H1 (cell line): ENCODE data around the gene ADRM1.

ENCODE experiments used
- CHD2 ChIP-seq: IDR thresholded peaks from 2 replicates; pipeline ENCODE4 v1.6.1; 2012; ENCODE audit warnings: low read length, improper control_type of control experiment
- CREB1 ChIP-seq: IDR thresholded peaks from 2 replicates; pipeline ENCODE4 v1.6.1; 2012; ENCODE audit warnings: inconsistent platforms
- EP300 ChIP-seq, 2 experiments: IDR thresholded peaks; 1 replicate in 1 of 2; 2 replicates in 1 of 2; pipeline ENCODE4 v1.6.1; 2011 to 2012; ENCODE audit warnings: low read depth in 2 of 2, low read length in 2 of 2, mild to moderate bottlenecking in 2 of 2, borderline replicate concordance in 1 of 2, inconsistent platforms in 1 of 2, moderate library complexity in 1 of 2
- EZH2 ChIP-seq: fragments of 200-600 bp; sonication (generic); IDR thresholded peaks from 2 replicates; pipeline ENCODE4 v1.7.1; 2012; ENCODE audit warnings: low read depth, mild to moderate bottlenecking, moderate library complexity, low read length, inconsistent platforms; ENCODE audit not compliant: severe bottlenecking
- JUND ChIP-seq: IDR thresholded peaks from 2 replicates; pipeline ENCODE4 v1.6.1; 2011; ENCODE audit warnings: mild to moderate bottlenecking, improper control_type of control experiment, low read length
- POLR2AphosphoS5 ChIP-seq: IDR thresholded peaks from 2 replicates; pipeline ENCODE4 v1.6.1; 2011; ENCODE audit warnings: low read depth, low read length
- SP1 ChIP-seq: IDR thresholded peaks from 2 replicates; pipeline ENCODE4 v1.6.1; 2011; ENCODE audit warnings: low read depth, low read length
- TAF7 ChIP-seq: optimal IDR thresholded peaks from 2 replicates; pipeline ENCODE3; 2011; ENCODE audit warnings: low read depth, mild to moderate bottlenecking, inconsistent platforms, low read length, moderate library complexity, borderline replicate concordance
- TF ChIP-seq, protein P1 (sequence below): fragments of 300-600 bp; sonication (generic); IDR thresholded peaks from 2 replicates; pipeline ENCODE4 v1.7.1; 2012; ENCODE audit warnings: low read length, moderate library complexity, mild to moderate bottlenecking, inconsistent platforms; ENCODE audit not compliant: insufficient replicate concordance
- TF ChIP-seq, protein P2 (sequence below), 3 experiments: IDR thresholded peaks; 1 replicate in 2 of 3; 2 replicates in 1 of 3; pipeline versions ENCODE4 v1.5.1 to v1.6.1; 2011; ENCODE audit warnings: low read length in 3 of 3, mild to moderate bottlenecking in 3 of 3, inconsistent platforms in 2 of 3, low read depth in 1 of 3, moderate library complexity in 1 of 3; ENCODE audit not compliant: insufficient read depth in 1 of 3; ENCODE audit errors: control extremely low read depth in 1 of 3

GRCh38 chr20:62281161-62281933 is 21.4 kb upstream of the ADRM1 start:
- TF ChIP-seq, protein P1, sequence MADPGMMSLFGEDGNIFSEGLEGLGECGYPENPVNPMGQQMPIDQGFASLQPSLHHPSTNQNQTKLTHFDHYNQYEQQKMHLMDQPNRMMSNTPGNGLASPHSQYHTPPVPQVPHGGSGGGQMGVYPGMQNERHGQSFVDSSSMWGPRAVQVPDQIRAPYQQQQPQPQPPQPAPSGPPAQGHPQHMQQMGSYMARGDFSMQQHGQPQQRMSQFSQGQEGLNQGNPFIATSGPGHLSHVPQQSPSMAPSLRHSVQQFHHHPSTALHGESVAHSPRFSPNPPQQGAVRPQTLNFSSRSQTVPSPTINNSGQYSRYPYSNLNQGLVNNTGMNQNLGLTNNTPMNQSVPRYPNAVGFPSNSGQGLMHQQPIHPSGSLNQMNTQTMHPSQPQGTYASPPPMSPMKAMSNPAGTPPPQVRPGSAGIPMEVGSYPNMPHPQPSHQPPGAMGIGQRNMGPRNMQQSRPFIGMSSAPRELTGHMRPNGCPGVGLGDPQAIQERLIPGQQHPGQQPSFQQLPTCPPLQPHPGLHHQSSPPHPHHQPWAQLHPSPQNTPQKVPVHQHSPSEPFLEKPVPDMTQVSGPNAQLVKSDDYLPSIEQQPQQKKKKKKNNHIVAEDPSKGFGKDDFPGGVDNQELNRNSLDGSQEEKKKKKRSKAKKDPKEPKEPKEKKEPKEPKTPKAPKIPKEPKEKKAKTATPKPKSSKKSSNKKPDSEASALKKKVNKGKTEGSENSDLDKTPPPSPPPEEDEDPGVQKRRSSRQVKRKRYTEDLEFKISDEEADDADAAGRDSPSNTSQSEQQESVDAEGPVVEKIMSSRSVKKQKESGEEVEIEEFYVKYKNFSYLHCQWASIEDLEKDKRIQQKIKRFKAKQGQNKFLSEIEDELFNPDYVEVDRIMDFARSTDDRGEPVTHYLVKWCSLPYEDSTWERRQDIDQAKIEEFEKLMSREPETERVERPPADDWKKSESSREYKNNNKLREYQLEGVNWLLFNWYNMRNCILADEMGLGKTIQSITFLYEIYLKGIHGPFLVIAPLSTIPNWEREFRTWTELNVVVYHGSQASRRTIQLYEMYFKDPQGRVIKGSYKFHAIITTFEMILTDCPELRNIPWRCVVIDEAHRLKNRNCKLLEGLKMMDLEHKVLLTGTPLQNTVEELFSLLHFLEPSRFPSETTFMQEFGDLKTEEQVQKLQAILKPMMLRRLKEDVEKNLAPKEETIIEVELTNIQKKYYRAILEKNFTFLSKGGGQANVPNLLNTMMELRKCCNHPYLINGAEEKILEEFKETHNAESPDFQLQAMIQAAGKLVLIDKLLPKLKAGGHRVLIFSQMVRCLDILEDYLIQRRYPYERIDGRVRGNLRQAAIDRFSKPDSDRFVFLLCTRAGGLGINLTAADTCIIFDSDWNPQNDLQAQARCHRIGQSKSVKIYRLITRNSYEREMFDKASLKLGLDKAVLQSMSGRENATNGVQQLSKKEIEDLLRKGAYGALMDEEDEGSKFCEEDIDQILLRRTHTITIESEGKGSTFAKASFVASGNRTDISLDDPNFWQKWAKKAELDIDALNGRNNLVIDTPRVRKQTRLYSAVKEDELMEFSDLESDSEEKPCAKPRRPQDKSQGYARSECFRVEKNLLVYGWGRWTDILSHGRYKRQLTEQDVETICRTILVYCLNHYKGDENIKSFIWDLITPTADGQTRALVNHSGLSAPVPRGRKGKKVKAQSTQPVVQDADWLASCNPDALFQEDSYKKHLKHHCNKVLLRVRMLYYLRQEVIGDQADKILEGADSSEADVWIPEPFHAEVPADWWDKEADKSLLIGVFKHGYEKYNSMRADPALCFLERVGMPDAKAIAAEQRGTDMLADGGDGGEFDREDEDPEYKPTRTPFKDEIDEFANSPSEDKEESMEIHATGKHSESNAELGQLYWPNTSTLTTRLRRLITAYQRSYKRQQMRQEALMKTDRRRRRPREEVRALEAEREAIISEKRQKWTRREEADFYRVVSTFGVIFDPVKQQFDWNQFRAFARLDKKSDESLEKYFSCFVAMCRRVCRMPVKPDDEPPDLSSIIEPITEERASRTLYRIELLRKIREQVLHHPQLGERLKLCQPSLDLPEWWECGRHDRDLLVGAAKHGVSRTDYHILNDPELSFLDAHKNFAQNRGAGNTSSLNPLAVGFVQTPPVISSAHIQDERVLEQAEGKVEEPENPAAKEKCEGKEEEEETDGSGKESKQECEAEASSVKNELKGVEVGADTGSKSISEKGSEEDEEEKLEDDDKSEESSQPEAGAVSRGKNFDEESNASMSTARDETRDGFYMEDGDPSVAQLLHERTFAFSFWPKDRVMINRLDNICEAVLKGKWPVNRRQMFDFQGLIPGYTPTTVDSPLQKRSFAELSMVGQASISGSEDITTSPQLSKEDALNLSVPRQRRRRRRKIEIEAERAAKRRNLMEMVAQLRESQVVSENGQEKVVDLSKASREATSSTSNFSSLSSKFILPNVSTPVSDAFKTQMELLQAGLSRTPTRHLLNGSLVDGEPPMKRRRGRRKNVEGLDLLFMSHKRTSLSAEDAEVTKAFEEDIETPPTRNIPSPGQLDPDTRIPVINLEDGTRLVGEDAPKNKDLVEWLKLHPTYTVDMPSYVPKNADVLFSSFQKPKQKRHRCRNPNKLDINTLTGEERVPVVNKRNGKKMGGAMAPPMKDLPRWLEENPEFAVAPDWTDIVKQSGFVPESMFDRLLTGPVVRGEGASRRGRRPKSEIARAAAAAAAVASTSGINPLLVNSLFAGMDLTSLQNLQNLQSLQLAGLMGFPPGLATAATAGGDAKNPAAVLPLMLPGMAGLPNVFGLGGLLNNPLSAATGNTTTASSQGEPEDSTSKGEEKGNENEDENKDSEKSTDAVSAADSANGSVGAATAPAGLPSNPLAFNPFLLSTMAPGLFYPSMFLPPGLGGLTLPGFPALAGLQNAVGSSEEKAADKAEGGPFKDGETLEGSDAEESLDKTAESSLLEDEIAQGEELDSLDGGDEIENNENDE = no peak
- TF ChIP-seq TAF7 (no peak), CHD2 (no peak), EP300 (IDR thresholded peaks at IDR 0.05; ENCODE audit: borderline replicate concordance in 1 of 2, low read depth in 2 of 2, low read length in 2 of 2) (no peak), CREB1 (no peak), POLR2AphosphoS5 (no peak), JUND (no peak), SP1 (no peak), EZH2 (no peak)
- TF ChIP-seq, protein P2, sequence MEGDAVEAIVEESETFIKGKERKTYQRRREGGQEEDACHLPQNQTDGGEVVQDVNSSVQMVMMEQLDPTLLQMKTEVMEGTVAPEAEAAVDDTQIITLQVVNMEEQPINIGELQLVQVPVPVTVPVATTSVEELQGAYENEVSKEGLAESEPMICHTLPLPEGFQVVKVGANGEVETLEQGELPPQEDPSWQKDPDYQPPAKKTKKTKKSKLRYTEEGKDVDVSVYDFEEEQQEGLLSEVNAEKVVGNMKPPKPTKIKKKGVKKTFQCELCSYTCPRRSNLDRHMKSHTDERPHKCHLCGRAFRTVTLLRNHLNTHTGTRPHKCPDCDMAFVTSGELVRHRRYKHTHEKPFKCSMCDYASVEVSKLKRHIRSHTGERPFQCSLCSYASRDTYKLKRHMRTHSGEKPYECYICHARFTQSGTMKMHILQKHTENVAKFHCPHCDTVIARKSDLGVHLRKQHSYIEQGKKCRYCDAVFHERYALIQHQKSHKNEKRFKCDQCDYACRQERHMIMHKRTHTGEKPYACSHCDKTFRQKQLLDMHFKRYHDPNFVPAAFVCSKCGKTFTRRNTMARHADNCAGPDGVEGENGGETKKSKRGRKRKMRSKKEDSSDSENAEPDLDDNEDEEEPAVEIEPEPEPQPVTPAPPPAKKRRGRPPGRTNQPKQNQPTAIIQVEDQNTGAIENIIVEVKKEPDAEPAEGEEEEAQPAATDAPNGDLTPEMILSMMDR (IDR thresholded peaks at IDR 0.05; ENCODE audit: control extremely low read depth in 1 of 3, insufficient read depth in 1 of 3, low read depth in 1 of 3, low read length in 3 of 3) = no peak
